Esophagus squamous epithelium (tissue), 5 donors: Measurements from ENCODE around the gene MISP3. TPM values are rescaled to one million over a fixed set of nuclear protein-coding genes. Genes with fewer than 3 reads are reported as not detected.

Experiments used
- DNase-seq: peaks from one replicate; lab custom pipeline; 2025; lab: John Stamatoyannopoulos, UW
- H3K27ac ChIP-seq, 4 donors: fragments of 200-600 bp; sonication (generic); one replicate each; pipeline ENCODE4 v1.5.1; 2016 to 2019; ENCODE audit warnings: mild to moderate bottlenecking in 1 of 4
- H3K27me3 ChIP-seq, 4 donors: fragments of 200-600 bp; sonication (generic); 1 replicate in 3 of 4; 2 replicates in 1 of 4; pipeline versions ENCODE4 v1.5.1 to v1.6.0; 2017 to 2021; ENCODE audit warnings: antibody characterized with exemption in 1 of 4
- H3K36me3 ChIP-seq, 3 donors: fragments of 200-600 bp; sonication (generic); one replicate each; pipeline ENCODE4 v1.5.1; 2016 to 2019
- H3K4me1 ChIP-seq, 3 donors: fragments of 200-600 bp; sonication (generic); one replicate each; pipeline ENCODE4 v1.5.1; 2017 to 2019
- H3K4me3 ChIP-seq, 4 donors: fragments of 200-600 bp; sonication (generic); 1 replicate in 3 of 4; 2 replicates in 1 of 4; pipeline ENCODE4 v1.5.1; 2016 to 2019; ENCODE audit warnings: mild to moderate bottlenecking in 2 of 4, moderate library complexity in 1 of 4
- H3K9me3 ChIP-seq, 3 donors: fragments of 200-600 bp; sonication (generic); one replicate each; pipeline ENCODE4 v1.5.1; 2016 to 2019
- CTCF ChIP-seq, 6 experiments: fragments of 450-650 bp in 4 of 6; fragments of 200-600 bp in 2 of 6; sonication (generic) in 2 of 6; IDR thresholded peaks; one replicate each; pipeline ENCODE4 v1.5.1; 2016 to 2019; ENCODE audit warnings: antibody characterized with exemption in 6 of 6, mild to moderate bottlenecking in 4 of 6, moderate library complexity in 4 of 6
- POLR2A ChIP-seq, 4 donors: fragments of 450-650 bp; IDR thresholded peaks; one replicate each; pipeline ENCODE4 v1.6.1; 2017; ENCODE audit warnings: antibody characterized with exemption in 4 of 4, mild to moderate bottlenecking in 4 of 4, moderate library complexity in 3 of 4
- WGBS, 2 donors: methylation state at CpG; one replicate each; pipeline ENCODE4 v1.1.5; 2018; 5-methylcytosine and 5-hydroxymethylcytosine counted together
- intact Hi-C: fragments of 100-400 bp; cut with DNase I; formaldehyde crosslinking; loops from one replicate; pipeline ENCODE4 v1.15.0; 2022
- total RNA-seq, 4 donors: library from RNA; depleted of rRNA; stranded (reverse); fragments of >200 nt; gene quantifications; one replicate each; pipeline ENCODE4 v1.1.0, GENCODE V29; 2016
- donor health status: DM: yes; HTN: yes; CAD: no.

The MISP3 gene
- total RNA-seq, 4 donors from 2014 or later, result 2.0 to 8.9 (median 4.0) TPM

GRCh38 chr19:14062558-14062855 lies 10.1 kb upstream of the MISP3 start:
- WGBS, 2 donors, result 57 to 61% methylated on average over 5 of the region's 5 CpGs
- TF ChIP-seq CTCF (IDR thresholded peaks at IDR 0.05) (no peak), POLR2A (IDR thresholded peaks at IDR 0.05) (no peak)
- peaks cover 0 to 62% (median 6%) of the 10 kb centered on the region in 4 donors for H3K27me3 ChIP-seq

GRCh38 chr19:14063105-14063504 lies 9.5 kb upstream of the MISP3 start:
- Histone ChIP-seq H3K36me3 (no peaks in the 10 kb centered on the region), H3K27ac (no peak overlapping the region), H3K9me3 (no peaks in the 10 kb centered on the region), H3K4me3 (no peak overlapping the region), H3K27me3 (peaks cover 0 to 56% (median 6%) of the 10 kb centered on the region in 4 donors), H3K4me1 (peaks cover 4 to 17% (median 6%) of the 10 kb centered on the region in 3 donors)
- 69 to 76% methylated on average over 6 to 7 of the region's 7 CpGs for WGBS, 2 donors
- DNase-seq, result no peak
- TF ChIP-seq CTCF (IDR thresholded peaks at IDR 0.05) (no peak), POLR2A (IDR thresholded peaks at IDR 0.05) (no peak)
- intact Hi-C loops, result no loop called here

More at GRCh38 chr19:14062558-14062855, 10.1 kb upstream of the MISP3 start:
- H3K4me1 ChIP-seq, result peaks cover 8 to 23% (median 11%) of the 10 kb centered on the region in 3 donors
- no peak overlapping the region for H3K27ac ChIP-seq
- no peak for DNase-seq
- intact Hi-C loops, result no loop called here
- no peaks in the 10 kb centered on the region for H3K36me3 ChIP-seq
- H3K9me3 ChIP-seq, result no peaks in the 10 kb centered on the region
- H3K4me3 ChIP-seq, result no peak overlapping the region

GRCh38 chr19:14066134-14066533 lies 6.5 kb upstream of the MISP3 start:
- TF ChIP-seq CTCF (IDR thresholded peaks at IDR 0.05) (no peak), POLR2A (IDR thresholded peaks at IDR 0.05) (no peak)
- peaks cover 0 to 25% (median 0%) of the 10 kb centered on the region in 4 donors for H3K27me3 ChIP-seq
- H3K4me3 ChIP-seq, result no peak overlapping the region
- intact Hi-C loops, result no loop called here
- no peaks in the 10 kb centered on the region for H3K9me3 ChIP-seq
- H3K36me3 ChIP-seq, result no peaks in the 10 kb centered on the region
- DNase-seq, result no peak
- no peak overlapping the region for H3K27ac ChIP-seq
- WGBS, 2 donors, result 57 to 75% methylated on average over 2 of the region's 2 CpGs
- peaks cover 0 to 8% (median 6%) of the 10 kb centered on the region in 3 donors for H3K4me1 ChIP-seq

DNA sequence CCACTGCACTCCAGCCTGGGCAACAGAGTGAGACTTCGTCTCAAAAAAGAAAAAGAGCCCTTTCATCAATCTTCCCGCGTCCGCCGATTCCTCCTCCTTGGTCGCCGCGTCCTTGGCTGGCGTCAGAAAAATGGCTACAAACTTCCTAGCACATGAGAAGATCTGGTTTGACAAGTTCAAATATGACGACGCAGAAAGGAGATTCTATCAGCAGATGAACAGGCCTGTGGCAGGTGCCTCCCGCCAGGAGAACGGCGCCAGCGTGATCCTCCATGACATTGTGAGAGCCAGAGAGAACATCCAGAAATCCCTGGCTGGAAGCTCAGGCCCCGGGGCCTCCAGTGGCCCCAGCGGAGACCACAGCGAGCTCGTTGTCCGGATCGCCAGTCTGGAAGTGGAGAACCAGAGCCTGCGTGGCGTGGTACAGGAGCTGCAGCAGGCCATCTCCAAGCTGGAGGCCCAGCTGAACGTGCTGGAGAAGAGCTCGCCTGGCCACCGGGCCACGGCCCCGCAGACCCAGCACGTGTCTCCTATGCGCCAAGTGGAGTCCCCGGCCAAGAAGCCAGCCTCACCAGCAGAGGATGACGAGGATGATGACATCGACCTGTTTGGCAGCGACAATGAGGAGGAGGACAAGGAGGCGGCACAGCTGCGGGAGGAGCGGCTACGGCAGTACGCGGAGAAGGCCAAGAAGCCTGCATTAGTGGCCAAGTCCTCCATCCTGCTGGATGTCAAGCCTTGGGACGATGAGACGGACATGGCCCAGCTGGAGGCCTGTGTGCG lies 2.1 kb upstream of the MISP3 start:
- intact Hi-C loops, result loop anchor here (10.0 kb wide), 1 partner anchor 186 kb away; no protein-coding TSS in a partner anchor
- no peak for DNase-seq

More for the DNA sequence above, 2.1 kb upstream of the MISP3 start:
- 87 to 90% methylated on average over 15 to 35 of the region's 43 CpGs for WGBS, 2 donors
- no peak for TF ChIP-seq CTCF (IDR thresholded peaks at IDR 0.05)
- TF ChIP-seq POLR2A (IDR thresholded peaks at IDR 0.05), result no peak
- H3K9me3 ChIP-seq, result no peaks in the 10 kb centered on the region
- no peaks in the 10 kb centered on the region for H3K36me3 ChIP-seq
- H3K27ac ChIP-seq, result no peak overlapping the region
- H3K4me1 ChIP-seq, result peaks cover 17 to 36% (median 21%) of the 10 kb centered on the region in 3 donors
- no peaks in the 10 kb centered on the region for H3K27me3 ChIP-seq
- no peak overlapping the region for H3K4me3 ChIP-seq
